ENCODE measurements around the gene MAIP1. TPM values are rescaled to one million over a fixed set of nuclear protein-coding genes. Genes with fewer than 3 reads are reported as not detected.

MAIP1 gene
- total and polyA plus RNA-seq, 9 of the 15 experiments (the other 6 are each of a cell fraction or from before 2014, with no cell fraction given), result 3.6 to 30.0 (median 24.5) TPM

DNA sequence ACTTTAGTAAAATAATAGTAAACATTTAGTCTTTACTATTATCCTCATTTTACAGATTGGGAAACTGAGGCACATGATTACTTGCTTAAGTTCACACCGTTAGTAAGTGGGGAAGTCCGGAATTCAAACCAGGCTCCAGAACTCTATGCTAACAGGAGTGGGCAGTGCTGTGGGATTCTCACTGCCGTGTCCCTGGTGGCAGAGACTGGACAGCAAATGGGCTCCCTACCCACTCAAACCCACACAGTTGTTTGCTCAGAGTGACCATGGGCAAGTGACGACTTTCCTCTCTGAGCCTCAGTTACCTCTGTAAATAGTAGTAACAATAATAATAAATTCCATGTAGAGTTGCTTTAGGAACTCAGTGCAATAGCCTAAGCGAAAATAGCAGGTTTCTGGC lies 24.0 kb downstream of the MAIP1 start:
- intact Hi-C loops (cut with micrococcal nuclease) (no loop called here), in situ Hi-C loops (cut with MboI) (loop anchor here (10.0 kb wide), 1 partner anchor 715 kb away; no protein-coding TSS in a partner anchor)
- H3K4me2 ChIP-seq (ENCODE audit: insufficient read depth, low read length), result no peak overlapping the region

More for the DNA sequence above, 24.0 kb downstream of the MAIP1 start:
- no peak overlapping the region for H3K9ac ChIP-seq (ENCODE audit: insufficient read depth in 1 of 2, low read depth in 2 of 2, low read length in 2 of 2)
- ChIA-PET CTCF (ENCODE audit: low intra/inter-chr PET ratio) (interaction anchor here (0.8 to 2.5 kb wide), 4 partner anchors 317 to 500 kb away, joined by 3 to 18 read pairs (median 3); no protein-coding TSS in a partner anchor), POLR2A (interaction anchor here (0.7 kb wide), 1 partner anchor 647 kb away, joined by 3 read pairs; no protein-coding TSS in a partner anchor)
- H3K36me3 ChIP-seq (ENCODE audit: control insufficient read depth, insufficient read depth, low read length), result no peaks in the 10 kb centered on the region
- no peak overlapping the region for H3K27ac ChIP-seq (ENCODE audit: extremely low read depth, low read depth, low read length)
- H3K4me1 ChIP-seq (replicated peaks in 1 of 2; ENCODE audit: control insufficient read depth in 2 of 2, insufficient read depth in 2 of 2, low read length in 2 of 2), result no peaks in the 10 kb centered on the region
- H2AFZ ChIP-seq (ENCODE audit: low read depth, low read length), result no peak overlapping the region
- no peaks in the 10 kb centered on the region for H3K27me3 ChIP-seq (ENCODE audit: control insufficient read depth in 2 of 2, insufficient read depth in 2 of 2, low read length in 2 of 2)
- no peaks in the 10 kb centered on the region for H4K20me1 ChIP-seq (replicated peaks; ENCODE audit: control insufficient read depth, insufficient read depth, low read length)
- H3K9me1 ChIP-seq (ENCODE audit: control insufficient read depth, insufficient read depth, low read length), result no peaks in the 10 kb centered on the region
- WGBS (ENCODE audit: insufficient coverage, low coverage, missing lambda C conversion rate), result 27% methylated on average over 5 of the region's 5 CpGs
- TF ChIP-seq ZNF79 (CRISPR knock-in tag; IDR thresholded peaks at IDR 0.05; ENCODE audit: low read depth) (no peak), RAD51 (IDR thresholded peaks at IDR 0.05; ENCODE audit: borderline replicate concordance, low read depth) (no peak), ZNF436 (CRISPR knock-in tag; IDR thresholded peaks at IDR 0.05) (no peak), POLR3G (IDR thresholded peaks at IDR 0.05; ENCODE audit: extremely low read depth, insufficient read length, insufficient replicate concordance) (no peak), ZNF174 (CRISPR knock-in tag; IDR thresholded peaks at IDR 0.05) (no peak), ZNF41 (CRISPR knock-in tag; conservative IDR thresholded peaks at IDR 0.05) (no peak), SMARCC2 (IDR thresholded peaks at IDR 0.05; ENCODE audit: low read depth) (no peak), KDM5B (IDR thresholded peaks at IDR 0.05; ENCODE audit: insufficient replicate concordance, low read depth, low read length) (no peak), PCBP1 (IDR thresholded peaks at IDR 0.05; ENCODE audit: low read depth, low read length, poor library complexity, severe bottlenecking) (no peak), HCFC1 (IDR thresholded peaks at IDR 0.05; ENCODE audit: low read depth, low read length) (no peak), PRMT5 (CRISPR knock-in tag; IDR thresholded peaks at IDR 0.05) (no peak)
- TF ChIP-seq, protein P1, sequence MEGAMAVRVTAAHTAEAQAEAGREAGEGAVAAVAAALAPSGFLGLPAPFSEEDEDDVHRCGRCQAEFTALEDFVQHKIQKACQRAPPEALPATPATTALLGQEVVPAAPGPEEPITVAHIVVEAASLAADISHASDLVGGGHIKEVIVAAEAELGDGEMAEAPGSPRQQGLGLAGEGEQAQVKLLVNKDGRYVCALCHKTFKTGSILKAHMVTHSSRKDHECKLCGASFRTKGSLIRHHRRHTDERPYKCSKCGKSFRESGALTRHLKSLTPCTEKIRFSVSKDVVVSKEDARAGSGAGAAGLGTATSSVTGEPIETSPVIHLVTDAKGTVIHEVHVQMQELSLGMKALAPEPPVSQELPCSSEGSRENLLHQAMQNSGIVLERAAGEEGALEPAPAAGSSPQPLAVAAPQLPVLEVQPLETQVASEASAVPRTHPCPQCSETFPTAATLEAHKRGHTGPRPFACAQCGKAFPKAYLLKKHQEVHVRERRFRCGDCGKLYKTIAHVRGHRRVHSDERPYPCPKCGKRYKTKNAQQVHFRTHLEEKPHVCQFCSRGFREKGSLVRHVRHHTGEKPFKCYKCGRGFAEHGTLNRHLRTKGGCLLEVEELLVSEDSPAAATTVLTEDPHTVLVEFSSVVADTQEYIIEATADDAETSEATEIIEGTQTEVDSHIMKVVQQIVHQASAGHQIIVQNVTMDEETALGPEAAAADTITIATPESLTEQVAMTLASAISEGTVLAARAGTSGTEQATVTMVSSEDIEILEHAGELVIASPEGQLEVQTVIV (CRISPR knock-in tag; IDR thresholded peaks at IDR 0.05; ENCODE audit: borderline replicate concordance), result no peak
- TF ChIP-seq, protein P2, sequence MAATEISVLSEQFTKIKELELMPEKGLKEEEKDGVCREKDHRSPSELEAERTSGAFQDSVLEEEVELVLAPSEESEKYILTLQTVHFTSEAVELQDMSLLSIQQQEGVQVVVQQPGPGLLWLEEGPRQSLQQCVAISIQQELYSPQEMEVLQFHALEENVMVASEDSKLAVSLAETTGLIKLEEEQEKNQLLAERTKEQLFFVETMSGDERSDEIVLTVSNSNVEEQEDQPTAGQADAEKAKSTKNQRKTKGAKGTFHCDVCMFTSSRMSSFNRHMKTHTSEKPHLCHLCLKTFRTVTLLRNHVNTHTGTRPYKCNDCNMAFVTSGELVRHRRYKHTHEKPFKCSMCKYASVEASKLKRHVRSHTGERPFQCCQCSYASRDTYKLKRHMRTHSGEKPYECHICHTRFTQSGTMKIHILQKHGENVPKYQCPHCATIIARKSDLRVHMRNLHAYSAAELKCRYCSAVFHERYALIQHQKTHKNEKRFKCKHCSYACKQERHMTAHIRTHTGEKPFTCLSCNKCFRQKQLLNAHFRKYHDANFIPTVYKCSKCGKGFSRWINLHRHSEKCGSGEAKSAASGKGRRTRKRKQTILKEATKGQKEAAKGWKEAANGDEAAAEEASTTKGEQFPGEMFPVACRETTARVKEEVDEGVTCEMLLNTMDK (IDR thresholded peaks at IDR 0.05; ENCODE audit: borderline replicate concordance, insufficient read depth, low read depth, low read length, poor library complexity, severe bottlenecking), result no peak
- TF ChIP-seq, protein P3, sequence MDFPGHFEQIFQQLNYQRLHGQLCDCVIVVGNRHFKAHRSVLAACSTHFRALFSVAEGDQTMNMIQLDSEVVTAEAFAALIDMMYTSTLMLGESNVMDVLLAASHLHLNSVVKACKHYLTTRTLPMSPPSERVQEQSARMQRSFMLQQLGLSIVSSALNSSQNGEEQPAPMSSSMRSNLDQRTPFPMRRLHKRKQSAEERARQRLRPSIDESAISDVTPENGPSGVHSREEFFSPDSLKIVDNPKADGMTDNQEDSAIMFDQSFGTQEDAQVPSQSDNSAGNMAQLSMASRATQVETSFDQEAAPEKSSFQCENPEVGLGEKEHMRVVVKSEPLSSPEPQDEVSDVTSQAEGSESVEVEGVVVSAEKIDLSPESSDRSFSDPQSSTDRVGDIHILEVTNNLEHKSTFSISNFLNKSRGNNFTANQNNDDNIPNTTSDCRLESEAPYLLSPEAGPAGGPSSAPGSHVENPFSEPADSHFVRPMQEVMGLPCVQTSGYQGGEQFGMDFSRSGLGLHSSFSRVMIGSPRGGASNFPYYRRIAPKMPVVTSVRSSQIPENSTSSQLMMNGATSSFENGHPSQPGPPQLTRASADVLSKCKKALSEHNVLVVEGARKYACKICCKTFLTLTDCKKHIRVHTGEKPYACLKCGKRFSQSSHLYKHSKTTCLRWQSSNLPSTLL (IDR thresholded peaks at IDR 0.05), result no peak
- TF ChIP-seq, protein P4, sequence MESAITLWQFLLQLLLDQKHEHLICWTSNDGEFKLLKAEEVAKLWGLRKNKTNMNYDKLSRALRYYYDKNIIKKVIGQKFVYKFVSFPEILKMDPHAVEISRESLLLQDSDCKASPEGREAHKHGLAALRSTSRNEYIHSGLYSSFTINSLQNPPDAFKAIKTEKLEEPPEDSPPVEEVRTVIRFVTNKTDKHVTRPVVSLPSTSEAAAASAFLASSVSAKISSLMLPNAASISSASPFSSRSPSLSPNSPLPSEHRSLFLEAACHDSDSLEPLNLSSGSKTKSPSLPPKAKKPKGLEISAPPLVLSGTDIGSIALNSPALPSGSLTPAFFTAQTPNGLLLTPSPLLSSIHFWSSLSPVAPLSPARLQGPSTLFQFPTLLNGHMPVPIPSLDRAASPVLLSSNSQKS (CRISPR knock-in tag; IDR thresholded peaks at IDR 0.05), result no peak
- no peak for FAIRE-seq
- no peak for ATAC-seq
- H3K9me3 ChIP-seq (replicated peaks; ENCODE audit: control insufficient read depth, insufficient read depth, low read depth, low read length), result no peaks in the 10 kb centered on the region
- no peak overlapping the region for H3K4me3 ChIP-seq
- no peaks in the 10 kb centered on the region for H3K79me2 ChIP-seq (ENCODE audit: control insufficient read depth, insufficient read depth, low read length)
- no TSS peak for BruUV-seq (replicated peaks)
- DNase-seq (ENCODE audit: extremely low read depth in 1 of 4, low spot score in 3 of 4), result no peak

Measured in K562 (cell line).